Lung microvascular endothelial cell (primary cell): Measurements from ENCODE around the gene KRTAP26-1. TPM values are rescaled to one million over a fixed set of nuclear protein-coding genes. Genes with fewer than 3 reads are reported as not detected.

ENCODE experiments used
- DNase-seq, 2 donors: peaks; one replicate each; pipeline versions ENCODE4 v3.0.0 to v3.0.0-alpha.2; 2010; ENCODE audit warnings: low read depth in 2 of 2
- total RNA-seq: library from RNA; depleted of rRNA; stranded (reverse); fragments of >200 nt; gene quantifications from 2 replicates; pipeline ENCODE4 v1.2.1, GENCODE V29; 2014

KRTAP26-1 gene
- total RNA-seq, 1 donor from 2014 or later = not detected

DNA sequence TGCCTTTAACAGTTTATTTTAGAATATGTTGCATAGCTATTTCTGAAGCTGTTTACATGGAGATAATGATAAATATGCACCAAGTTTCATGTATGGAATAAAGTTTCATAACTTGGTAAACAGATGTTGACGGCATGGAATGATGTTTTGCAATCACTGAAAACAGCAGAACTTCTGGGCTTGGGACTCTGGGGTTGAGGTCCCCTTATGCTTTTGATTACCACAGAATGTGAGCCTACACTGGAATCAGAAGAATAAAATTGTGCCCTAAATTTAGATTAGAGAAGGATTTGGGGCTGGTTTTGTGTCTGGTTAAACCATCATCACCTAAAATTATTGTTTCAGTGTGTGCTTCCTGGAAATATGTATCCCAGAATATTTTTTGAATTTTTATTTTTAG lies 48.5 kb downstream of the KRTAP26-1 start:
- DNase-seq = no peak

DNA sequence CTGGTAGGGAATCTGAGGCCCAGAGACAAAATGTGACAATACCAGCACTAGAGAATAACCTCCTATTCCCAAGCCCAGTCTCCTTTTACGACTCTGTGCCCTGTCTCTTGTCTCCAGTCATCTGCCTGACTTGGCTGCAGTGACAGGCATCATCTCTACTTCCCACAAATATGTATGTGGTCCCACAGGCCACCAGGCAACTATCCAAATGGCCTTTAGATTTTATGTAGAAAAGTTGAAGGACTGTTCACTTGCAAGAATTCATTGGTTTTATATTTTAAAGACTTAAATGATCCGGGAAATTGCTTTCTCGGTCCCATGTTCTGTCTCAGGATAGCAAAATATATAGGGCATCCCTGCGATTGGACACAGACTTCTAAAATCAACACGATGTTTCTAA lies 49.0 kb downstream of the KRTAP26-1 start:
- no peak for DNase-seq

DNA sequence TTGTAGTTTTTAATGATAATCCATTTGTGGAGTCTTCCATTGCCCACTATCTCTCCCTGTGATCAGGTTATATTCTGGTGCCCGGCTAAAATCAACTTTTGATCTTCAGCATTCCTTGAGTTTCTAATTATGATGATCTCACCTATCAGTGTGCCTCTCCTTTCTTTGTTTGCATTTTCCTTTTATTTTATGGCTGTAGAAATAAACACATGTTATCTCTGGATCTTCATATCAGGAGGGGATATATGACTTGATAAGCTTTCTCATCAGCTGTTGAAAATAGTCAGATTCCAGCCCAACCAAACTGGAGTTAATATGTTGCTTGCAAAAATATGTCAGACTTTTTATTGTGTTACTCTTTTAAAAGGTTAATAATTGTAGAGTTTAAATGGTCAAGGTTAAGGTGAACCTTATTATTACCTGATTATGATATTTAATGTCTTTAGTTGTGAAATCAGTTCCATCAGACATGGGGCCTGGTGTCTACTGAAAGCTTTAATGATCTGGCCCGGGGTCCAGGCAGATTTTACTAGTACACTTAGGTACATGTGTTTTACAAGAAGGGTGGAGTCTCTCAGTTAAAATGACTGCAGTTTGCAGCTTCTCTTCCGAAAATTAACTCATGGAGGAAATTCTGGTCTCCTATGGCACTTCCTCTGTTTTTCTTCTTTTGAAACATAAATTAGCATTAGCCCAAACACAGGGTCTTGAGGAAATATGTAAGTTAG lies 50.1 kb downstream of the KRTAP26-1 start:
- no peak for DNase-seq

Other genes starting within 250 kb of the KRTAP26-1 start
- gene CLDN17, start 153.5 kb downstream of the KRTAP26-1 start, total RNA-seq = not detected in 2 replicates
- gene CLDN8, start 104.2 kb downstream of the KRTAP26-1 start, total RNA-seq = not detected in 2 replicates
- gene KRTAP24-1, start 37.4 kb downstream of the KRTAP26-1 start, total RNA-seq = not detected in 2 replicates
- gene KRTAP25-1, start 30.8 kb downstream of the KRTAP26-1 start, total RNA-seq = not detected in 2 replicates
- not detected in 2 replicates for gene KRTAP27-1, start 17.4 kb upstream of the KRTAP26-1 start, total RNA-seq
- not detected in 2 replicates for gene KRTAP23-1, start 28.3 kb upstream of the KRTAP26-1 start, total RNA-seq
- gene KRTAP13-2, start 52.0 kb upstream of the KRTAP26-1 start, total RNA-seq = not detected in 2 replicates
- gene KRTAP13-1, start 75.7 kb upstream of the KRTAP26-1 start, total RNA-seq = not detected in 2 replicates
- not detected in 2 replicates for gene KRTAP13-3, start 105.6 kb upstream of the KRTAP26-1 start, total RNA-seq
- not detected in 2 replicates for gene KRTAP13-4, start 109.9 kb upstream of the KRTAP26-1 start, total RNA-seq
- not detected in 2 replicates for gene KRTAP15-1, start 120.0 kb upstream of the KRTAP26-1 start, total RNA-seq
- gene KRTAP19-1, start 160.1 kb upstream of the KRTAP26-1 start, total RNA-seq = not detected in 2 replicates
- not detected in 2 replicates for gene KRTAP19-2, start 167.1 kb upstream of the KRTAP26-1 start, total RNA-seq
- not detected in 2 replicates for gene KRTAP19-3, start 171.7 kb upstream of the KRTAP26-1 start, total RNA-seq
- not detected in 2 replicates for gene KRTAP19-4, start 176.8 kb upstream of the KRTAP26-1 start, total RNA-seq
- gene KRTAP19-5, start 181.8 kb upstream of the KRTAP26-1 start, total RNA-seq = not detected in 2 replicates
- gene KRTAP19-6, start 221.5 kb upstream of the KRTAP26-1 start, total RNA-seq = not detected in 2 replicates
- not detected in 2 replicates for gene KRTAP19-7, start 241.0 kb upstream of the KRTAP26-1 start, total RNA-seq